ENCODE measurements around the gene SHMT2. TPM values are rescaled to one million over a fixed set of nuclear protein-coding genes. Genes with fewer than 3 reads are reported as not detected.
"Not testable (repeated sequence)": the region's sequence is repeated elsewhere in the genome, so short reads cannot be mapped to it uniquely, and the experiment has no call there.

Gene SHMT2
- polyA plus RNA-seq, 3 donors from 2014 or later = 43.1 to 50.8 (median 49.3) TPM

DNA sequence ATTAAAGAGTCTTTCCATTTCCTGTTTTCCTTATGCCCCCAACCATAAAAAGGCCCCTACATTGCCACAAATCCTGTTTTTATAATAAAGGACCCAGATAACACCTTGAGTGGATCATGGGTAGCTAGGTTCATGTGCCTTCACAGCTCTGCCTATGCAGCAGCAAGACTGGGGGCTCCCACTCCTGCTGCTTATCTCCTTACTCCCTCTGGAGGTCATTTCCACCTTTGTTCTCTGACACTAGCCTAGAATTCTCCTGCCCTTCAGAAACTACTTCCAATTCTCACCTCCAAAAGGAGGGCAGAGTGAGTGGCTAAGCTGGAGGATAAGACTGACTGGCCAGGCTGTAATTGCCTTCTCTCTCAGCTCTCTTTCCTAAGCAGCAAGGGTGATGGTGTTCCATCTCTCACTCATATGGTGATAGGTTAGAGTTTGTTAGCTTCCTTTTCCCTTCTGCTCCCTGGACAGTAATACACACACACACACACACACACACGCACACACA lies 41.5 kb downstream of the SHMT2 start:
- Mint-ChIP-seq H3K4me1 (peaks cover 0 to 1% of the 10 kb centered on the region in 2 donors), H3K9me3 (no peaks in the 10 kb centered on the region), H3K4me3 (no peak overlapping the region), H3K36me3 (peaks cover 23 to 60% (median 37%) of the 10 kb centered on the region in 3 donors), H3K27me3 (ENCODE audit: low read depth in 3 of 3) (peaks cover 0 to 7% (median 4%) of the 10 kb centered on the region in 3 donors), H3K27ac (peak overlapping the region in 1 of 6 donors; percentile 74)
- no peak for DNase-seq

- no peaks in the 10 kb centered on the region for H3K9me3 Mint-ChIP-seq
- H3K36me3 Mint-ChIP-seq = peaks cover 23 to 57% (median 33%) of the 10 kb centered on the region in 3 donors
- H3K4me3 Mint-ChIP-seq = no peak overlapping the region
- peaks cover 0 to 7% (median 4%) of the 10 kb centered on the region in 3 donors for H3K27me3 Mint-ChIP-seq (ENCODE audit: low read depth in 3 of 3)
- peaks cover 0 to 1% of the 10 kb centered on the region in 2 donors for H3K4me1 Mint-ChIP-seq
- H3K27ac Mint-ChIP-seq = no peak overlapping the region
- no peak for DNase-seq
Observed at GRCh38 chr12:57272337-57273151, 43.0 kb downstream of the SHMT2 start.

DNA sequence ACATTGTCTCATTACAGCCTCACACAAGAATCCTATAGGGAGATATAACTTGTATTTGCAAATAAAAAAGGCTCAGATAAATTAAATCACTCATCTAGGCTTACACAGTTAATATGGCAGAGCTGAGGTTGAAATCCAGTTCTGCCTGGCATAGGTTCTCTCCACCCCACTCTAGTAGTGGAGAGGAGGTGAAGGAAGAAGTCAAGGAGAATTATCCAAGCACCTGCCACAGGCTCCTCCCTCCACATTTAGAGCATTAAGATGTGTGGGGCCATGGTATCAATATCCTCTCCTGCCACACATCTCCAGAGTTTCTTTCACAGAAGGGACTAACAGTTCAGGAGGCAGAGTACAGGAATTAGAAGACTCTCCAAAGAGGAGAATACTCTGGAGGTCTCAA lies 44.0 kb downstream of the SHMT2 start:
- DNase-seq = no peak
- no peaks in the 10 kb centered on the region for H3K9me3 Mint-ChIP-seq
- peaks cover 0 to 7% (median 4%) of the 10 kb centered on the region in 3 donors for H3K27me3 Mint-ChIP-seq (ENCODE audit: low read depth in 3 of 3)
- peaks cover 28 to 56% (median 37%) of the 10 kb centered on the region in 3 donors for H3K36me3 Mint-ChIP-seq
- no peak overlapping the region for H3K27ac Mint-ChIP-seq
- no peak overlapping the region for H3K4me3 Mint-ChIP-seq
- peaks cover 0 to 1% of the 10 kb centered on the region in 2 donors for H3K4me1 Mint-ChIP-seq

- Mint-ChIP-seq H3K4me1 (peaks cover 7 to 12% of the 10 kb centered on the region in 2 donors), H3K36me3 (peaks cover 30 to 58% (median 41%) of the 10 kb centered on the region in 3 donors)
- not testable (repeated sequence) for DNase-seq; H3K27me3 Mint-ChIP-seq (ENCODE audit: low read depth in 3 of 3); H3K9me3 Mint-ChIP-seq; H3K27ac Mint-ChIP-seq; H3K4me3 Mint-ChIP-seq
Observed at GRCh38 chr12:57276233-57276632, 46.7 kb downstream of the SHMT2 start.

DNA sequence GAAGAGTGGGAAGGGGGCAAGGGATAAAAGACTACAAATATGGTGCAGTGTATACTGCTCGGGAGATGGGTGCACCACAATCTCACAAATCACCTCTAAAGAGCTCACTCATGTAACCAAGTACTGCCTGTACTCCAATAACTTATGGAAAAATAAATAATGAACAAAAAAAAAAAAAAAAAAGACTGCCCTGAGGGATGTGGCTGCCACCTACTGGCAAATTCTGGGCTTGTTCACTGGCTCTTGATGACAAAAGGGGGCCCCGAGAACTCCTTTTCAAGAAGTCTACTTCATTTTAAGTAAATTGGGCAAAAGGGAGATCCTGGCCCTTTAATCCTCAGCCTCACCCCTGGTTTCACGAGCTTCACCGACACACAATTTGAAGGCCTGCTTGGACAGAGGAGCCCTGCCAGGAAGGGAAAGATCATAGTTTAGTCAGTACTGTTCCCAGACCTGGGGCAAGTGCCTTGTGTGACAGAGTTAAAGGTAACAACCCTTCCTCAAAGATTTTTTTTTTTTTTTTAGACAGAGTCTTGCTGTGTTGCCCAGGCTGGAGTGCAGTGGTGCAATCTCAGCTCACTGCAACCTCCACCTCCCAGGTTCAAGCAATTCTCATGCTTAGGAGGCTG lies 47.5 kb downstream of the SHMT2 start:
- Mint-ChIP-seq H3K36me3 (peaks cover 26 to 59% (median 41%) of the 10 kb centered on the region in 3 donors), H3K4me1 (peaks cover 7 to 12% of the 10 kb centered on the region in 2 donors), H3K27me3 (ENCODE audit: low read depth in 3 of 3) (peaks cover 0 to 7% (median 2%) of the 10 kb centered on the region in 3 donors), H3K4me3 (no peak overlapping the region), H3K27ac (no peak overlapping the region), H3K9me3 (no peaks in the 10 kb centered on the region)
- DNase-seq = no peak

- H3K27me3 Mint-ChIP-seq (ENCODE audit: low read depth in 3 of 3) = peaks cover 2% of the 10 kb centered on the region in 3 donors
- H3K4me1 Mint-ChIP-seq = peaks cover 7 to 12% of the 10 kb centered on the region in 2 donors
- H3K4me3 Mint-ChIP-seq = no peak overlapping the region
- H3K27ac Mint-ChIP-seq = peak overlapping the region in 2 of 6 donors; percentile 3 to 21
- H3K36me3 Mint-ChIP-seq = peaks cover 26 to 62% (median 34%) of the 10 kb centered on the region in 3 donors
- no peaks in the 10 kb centered on the region for H3K9me3 Mint-ChIP-seq
- DNase-seq = no peak
Observed at GRCh38 chr12:57278465-57279381, 49.2 kb downstream of the SHMT2 start.

DNA sequence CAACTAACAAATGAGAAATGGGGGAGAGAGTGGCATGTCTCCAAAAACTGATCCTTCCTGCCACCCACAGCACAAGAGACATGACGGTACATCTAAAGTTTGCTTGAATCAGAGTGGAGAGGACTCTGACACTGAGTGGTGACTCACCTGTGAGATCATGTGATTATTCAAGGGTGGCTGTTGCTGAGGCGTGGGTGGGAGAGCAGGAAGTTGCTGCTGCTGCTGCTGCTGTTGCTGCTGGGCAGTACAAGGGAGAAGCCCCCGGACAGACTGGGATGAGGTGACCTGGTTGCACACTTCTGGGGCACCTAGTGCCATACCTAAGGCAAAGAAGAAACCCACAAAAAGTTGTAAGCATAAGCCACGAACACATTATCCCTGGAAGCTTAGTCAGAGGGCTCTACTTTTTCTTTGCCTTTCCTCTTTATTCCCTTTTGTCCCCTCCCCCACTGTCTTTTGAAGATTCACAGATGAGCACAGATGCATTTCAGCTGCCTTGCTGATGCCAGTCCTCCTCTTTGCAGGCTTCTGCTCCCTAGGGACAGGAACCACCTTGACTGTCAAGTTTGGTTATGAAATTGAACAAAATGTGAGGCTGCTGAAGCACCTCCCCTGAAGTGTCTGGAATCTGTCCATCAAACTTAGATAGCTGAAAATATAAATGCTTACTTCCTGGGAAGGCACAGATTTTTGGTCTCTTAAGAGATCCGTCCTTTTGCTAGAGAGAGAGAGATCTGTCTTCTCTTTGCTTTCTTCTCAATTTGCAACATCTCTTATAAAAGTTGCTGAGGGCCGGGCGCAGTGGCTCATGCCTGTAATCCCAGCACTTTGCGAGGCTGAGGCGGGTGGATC lies 50.9 kb downstream of the SHMT2 start:
- H3K4me3 Mint-ChIP-seq = no peak overlapping the region
- H3K27me3 Mint-ChIP-seq (ENCODE audit: low read depth in 3 of 3) = peaks cover 0 to 2% (median 2%) of the 10 kb centered on the region in 3 donors
- peak in 2 of 3 donors; percentile 3 to 6 for DNase-seq
- no peaks in the 10 kb centered on the region for H3K9me3 Mint-ChIP-seq
- peaks cover 24 to 57% (median 29%) of the 10 kb centered on the region in 3 donors for H3K36me3 Mint-ChIP-seq
- peak overlapping the region in 5 of 6 donors; percentile 32 to 81 (median 76) for H3K27ac Mint-ChIP-seq
- peaks cover 7 to 12% of the 10 kb centered on the region in 2 donors for H3K4me1 Mint-ChIP-seq

DNA sequence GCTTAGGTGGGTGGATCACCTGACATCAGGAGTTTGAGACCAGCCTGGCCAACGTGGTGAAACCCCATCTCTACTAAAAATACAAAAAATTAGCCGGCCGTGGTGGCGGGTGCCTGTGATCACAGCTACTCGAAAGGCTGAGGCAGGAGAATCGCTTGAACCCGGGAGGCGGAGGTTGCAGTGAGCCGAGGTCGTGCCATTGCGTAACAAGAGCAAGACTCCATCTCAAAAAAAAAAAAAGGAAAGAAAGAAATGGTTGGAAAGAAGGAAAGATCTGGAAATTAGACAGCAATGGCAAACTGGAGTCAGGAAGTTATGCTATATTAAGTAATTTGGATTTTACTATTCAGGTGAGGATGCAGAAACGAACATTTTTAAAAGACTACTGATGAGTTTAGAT lies 52.6 kb downstream of the SHMT2 start:
- not testable (repeated sequence) for H3K4me3 Mint-ChIP-seq; H3K27me3 Mint-ChIP-seq (ENCODE audit: low read depth in 3 of 3); DNase-seq; H3K27ac Mint-ChIP-seq; H3K9me3 Mint-ChIP-seq
- Mint-ChIP-seq H3K4me1 (peaks cover 6 to 12% of the 10 kb centered on the region in 2 donors), H3K36me3 (peaks cover 21 to 60% (median 26%) of the 10 kb centered on the region in 3 donors)

Other genes starting within 250 kb of the SHMT2 start
- gene ZBTB39, start 223.2 kb upstream of the SHMT2 start, polyA plus RNA-seq = 1 to 10 TPM in 2 of 3 donors, not detected in 1; 1.1 to 2.6 TPM
- gene TAC3, start 213.2 kb upstream of the SHMT2 start, polyA plus RNA-seq = not detected
- gene MYO1A, start 179.6 kb upstream of the SHMT2 start, polyA plus RNA-seq = not detected
- 1 to 10 TPM; 1.6 to 4.1 (median 2.6) TPM for gene NEMP1, start 150.9 kb upstream of the SHMT2 start, polyA plus RNA-seq
- gene NAB2, start 140.6 kb upstream of the SHMT2 start, polyA plus RNA-seq = 1 to 10 TPM; 1.0 to 2.7 (median 1.3) TPM
- 10 to 100 TPM; 71.1 to 94.0 (median 89.1) TPM for gene STAT6, start 118.3 kb upstream of the SHMT2 start, polyA plus RNA-seq
- under 1 TPM in 2 of 3 donors, not detected in 1; 0.08 to 0.22 TPM for gene LRP1, start 101.2 kb upstream of the SHMT2 start, polyA plus RNA-seq
- not detected for gene LRP1-AS, start 82.1 kb upstream of the SHMT2 start, polyA plus RNA-seq
- not detected for gene NXPH4, start 12.9 kb upstream of the SHMT2 start, polyA plus RNA-seq
- not detected for gene STAC3, start 21.5 kb downstream of the SHMT2 start, polyA plus RNA-seq
- gene R3HDM2, start 201.3 kb downstream of the SHMT2 start, polyA plus RNA-seq = 10 to 100 TPM in 1 of 3 donors, 1 to 10 TPM in 1, under 1 TPM in 1; 0.12 to 19.0 (median 3.3) TPM
- under 1 TPM in 1 of 3 donors, not detected in 2; 0.15 TPM for gene INHBC, start 205.1 kb downstream of the SHMT2 start, polyA plus RNA-seq
- gene INHBE, start 225.6 kb downstream of the SHMT2 start, polyA plus RNA-seq = not detected
- gene GLI1, start 230.1 kb downstream of the SHMT2 start, polyA plus RNA-seq = under 1 TPM in 2 of 3 donors, not detected in 1; 0.33 to 0.40 TPM

Data from immature natural killer cell (primary cell).